HEK293 (cell line): ENCODE measurements around the gene PIP5KL1.

ENCODE experiments used
- CTCF ChIA-PET: fragments of 350-600 bp; formaldehyde crosslinking; extraction: SDS; loops from one replicate; lab custom pipeline; 2021; ENCODE audit warnings: antibody characterized with exemption; lab: Yijun Ruan, JAX
- POLR2A ChIA-PET: fragments of 300-600 bp; formaldehyde crosslinking; extraction: SDS; loops from one replicate; lab custom pipeline; 2020; ENCODE audit warnings: antibody characterized with exemption, inconsistent platforms; lab: Yijun Ruan, JAX
- H3K27ac ChIP-seq: fragments of 200-500 bp; sonication (Bioruptor generic); 2 replicates; pipeline ENCODE4 v1.5.1; 2014; ENCODE audit warnings: low read depth, low read length, control low read depth, inconsistent platforms; ENCODE audit errors: extremely low read depth
- H3K36me3 ChIP-seq, 2 experiments: fragments of 200-500 bp in 1 of 2; sonication (Bioruptor generic) in 1 of 2; 1 replicate in 1 of 2; 2 replicates in 1 of 2; pipeline ENCODE4 v1.5.1; 2014 to 2017; ENCODE audit warnings: inconsistent platforms in 2 of 2, low read length in 2 of 2; ENCODE audit not compliant: control insufficient read depth in 2 of 2, insufficient read depth in 1 of 2
- H3K4me1 ChIP-seq: fragments of 200-500 bp; sonication (Bioruptor generic); 2 replicates; pipeline ENCODE4 v1.5.1; 2014; ENCODE audit warnings: mild to moderate bottlenecking, low read length, inconsistent platforms; ENCODE audit not compliant: control insufficient read depth, insufficient read depth
- H3K4me3 ChIP-seq: 2 replicates; pipeline ENCODE4 v1.5.1; 2011; ENCODE audit warnings: low read depth, mild to moderate bottlenecking, control low read depth, low read length, moderate library complexity
- H3K9me3 ChIP-seq: fragments of 200-500 bp; sonication (Bioruptor generic); 2 replicates; pipeline ENCODE4 v1.5.1; 2014; ENCODE audit warnings: low read depth, low read length, inconsistent platforms; ENCODE audit not compliant: control insufficient read depth, insufficient read depth
- IKZF3 ChIP-seq: fragments of 450-650 bp; IDR thresholded peaks from 2 replicates; pipeline ENCODE4 v1.5.0; 2018; ENCODE audit warnings: missing biosample characterization, mild to moderate bottlenecking, missing genetic modification characterization, moderate library complexity
- KLF9 ChIP-seq: fragments of 450-650 bp; formaldehyde crosslinking; IDR thresholded peaks from 2 replicates; pipeline ENCODE4 v1.5.1; 2016; ENCODE audit warnings: missing biosample characterization, missing genetic modification characterization, low read depth
- SP3 ChIP-seq: fragments of 450-650 bp; formaldehyde crosslinking; IDR thresholded peaks from 2 replicates; pipeline ENCODE4 v1.5.1; 2016; ENCODE audit warnings: missing biosample characterization, missing genetic modification characterization
- TCF7L2 ChIP-seq: IDR thresholded peaks from 2 replicates; pipeline ENCODE4 v1.6.1; 2011; ENCODE audit warnings: low read depth, mild to moderate bottlenecking, inconsistent platforms, low read length, moderate library complexity, borderline replicate concordance
- WT1 ChIP-seq: fragments of 450-650 bp; formaldehyde crosslinking; IDR thresholded peaks from 2 replicates; pipeline ENCODE4 v1.5.1; 2016; ENCODE audit warnings: missing biosample characterization, missing genetic modification characterization
- ZBTB1 ChIP-seq: fragments of 450-650 bp; formaldehyde crosslinking; IDR thresholded peaks from 2 replicates; pipeline ENCODE4 v1.5.1; 2016; ENCODE audit warnings: missing biosample characterization, missing genetic modification characterization
- ZBTB17 ChIP-seq: fragments of 450-650 bp; formaldehyde crosslinking; IDR thresholded peaks from 2 replicates; pipeline ENCODE4 v1.5.1; 2016; ENCODE audit warnings: missing biosample characterization, missing genetic modification characterization
- ZBTB20 ChIP-seq: fragments of 450-650 bp; formaldehyde crosslinking; IDR thresholded peaks from 2 replicates; pipeline ENCODE4 v1.5.1; 2016; ENCODE audit warnings: missing biosample characterization, missing genetic modification characterization
- ZBTB21 ChIP-seq: fragments of 450-650 bp; formaldehyde crosslinking; IDR thresholded peaks from 2 replicates; pipeline ENCODE4 v1.5.1; 2017; ENCODE audit warnings: missing biosample characterization, missing genetic modification characterization
- ZBTB48 ChIP-seq: fragments of 450-650 bp; formaldehyde crosslinking; IDR thresholded peaks from 2 replicates; pipeline ENCODE4 v1.5.1; 2016; ENCODE audit warnings: missing biosample characterization, missing genetic modification characterization
- ZFP3 ChIP-seq: fragments of 450-650 bp; formaldehyde crosslinking; IDR thresholded peaks from 2 replicates; pipeline ENCODE4 v1.5.1; 2016; ENCODE audit warnings: low read depth, missing biosample characterization, missing genetic modification characterization
- ZNF16 ChIP-seq: fragments of 450-650 bp; formaldehyde crosslinking; IDR thresholded peaks from 2 replicates; pipeline ENCODE4 v1.5.1; 2016; ENCODE audit warnings: low read depth, missing biosample characterization, missing genetic modification characterization
- ZNF341 ChIP-seq: fragments of 450-650 bp; formaldehyde crosslinking; IDR thresholded peaks from 2 replicates; pipeline ENCODE4; 2016; ENCODE audit warnings: low read depth, missing biosample characterization, missing genetic modification characterization
- ZNF660 ChIP-seq: fragments of 450-650 bp; IDR thresholded peaks from 2 replicates; pipeline ENCODE4 v1.5.1; 2018; ENCODE audit warnings: missing biosample characterization, mild to moderate bottlenecking, missing genetic modification characterization
- ZNF670 ChIP-seq: fragments of 450-650 bp; formaldehyde crosslinking; IDR thresholded peaks from 2 replicates; pipeline ENCODE4 v1.5.1; 2016; ENCODE audit warnings: missing biosample characterization, missing genetic modification characterization, low read depth
- ZNF707 ChIP-seq: fragments of 450-650 bp; formaldehyde crosslinking; IDR thresholded peaks from 2 replicates; pipeline ENCODE4 v1.5.1; 2016; ENCODE audit warnings: missing biosample characterization, missing genetic modification characterization
- ZNF76 ChIP-seq: fragments of 450-650 bp; formaldehyde crosslinking; IDR thresholded peaks from 2 replicates; pipeline ENCODE4; 2016; ENCODE audit warnings: low read depth, missing biosample characterization, missing genetic modification characterization, borderline replicate concordance
- TF ChIP-seq, protein P1 (sequence below): sonication (generic); formaldehyde crosslinking; IDR thresholded peaks from 2 replicates; pipeline ENCODE4 v1.8.1; 2022; ENCODE audit warnings: mild to moderate bottlenecking, moderate library complexity, missing genetic modification reagents
- TF ChIP-seq, protein P2 (sequence below): fragments of 450-650 bp; formaldehyde crosslinking; IDR thresholded peaks from 2 replicates; pipeline ENCODE4 v1.5.1; 2017; ENCODE audit warnings: missing biosample characterization, missing genetic modification characterization
- TF ChIP-seq, protein P3 (sequence below): fragments of 450-650 bp; formaldehyde crosslinking; conservative IDR thresholded peaks from 2 replicates; pipeline ENCODE4 v1.5.1; 2016; ENCODE audit warnings: low read depth, missing biosample characterization, missing genetic modification characterization
- TF ChIP-seq, protein P4 (sequence below): fragments of 450-650 bp; formaldehyde crosslinking; optimal IDR thresholded peaks from 2 replicates; pipeline ENCODE3; 2016; ENCODE audit warnings: missing biosample characterization, mild to moderate bottlenecking, missing genetic modification characterization
- TF ChIP-seq, protein P5 (sequence below): fragments of 450-650 bp; formaldehyde crosslinking; IDR thresholded peaks from 2 replicates; pipeline ENCODE4 v1.5.1; 2016; ENCODE audit warnings: missing biosample characterization, missing genetic modification characterization
- TF ChIP-seq, protein P6 (sequence below): fragments of 450-650 bp; formaldehyde crosslinking; IDR thresholded peaks from 2 replicates; pipeline ENCODE4 v1.5.1; 2016; ENCODE audit warnings: missing biosample characterization, missing genetic modification characterization

Gene PIP5KL1

DNA sequence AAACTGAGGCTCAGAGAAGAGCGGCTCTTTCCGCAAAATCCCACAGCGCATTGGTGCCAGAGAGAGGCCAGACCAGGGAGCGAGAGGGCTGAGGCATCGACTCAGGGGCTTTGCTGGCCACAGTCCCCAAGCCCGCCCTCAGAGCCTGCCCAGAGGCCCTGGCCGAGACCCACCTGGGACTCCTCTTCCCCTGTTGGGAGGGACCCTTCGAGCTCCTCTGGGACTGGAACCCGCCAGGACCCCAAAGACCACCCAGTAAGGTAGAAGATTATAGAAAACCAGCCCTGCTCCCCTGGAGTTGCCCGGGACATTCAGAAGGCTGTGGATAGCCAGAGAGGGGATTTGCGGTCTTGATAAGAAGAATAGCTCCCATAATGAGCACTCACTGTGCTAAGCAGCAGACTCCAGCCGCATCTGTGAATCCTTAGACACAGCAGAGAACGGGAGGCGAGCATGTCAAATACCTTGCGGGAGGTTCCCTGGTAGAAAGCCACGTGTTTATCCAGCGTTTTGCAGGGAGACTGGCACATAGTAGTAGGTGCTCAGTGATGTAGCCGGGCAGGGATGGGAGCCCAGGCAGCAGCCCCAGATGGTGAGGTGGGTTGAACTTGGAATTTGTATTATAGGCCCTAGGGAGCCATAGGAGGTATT is 52.5 kb downstream of the PIP5KL1 start (continued):
- TF ChIP-seq WT1 (tag by site-specific recombination), result 0 out of 2 replicates have a peak, but pooled peaks have one; percentile 39
- no peak for TF ChIP-seq ZNF707 (tag by site-specific recombination)
- peak; percentile 94; the same call in 1 of the 2 replicates for TF ChIP-seq ZNF16 (tag by site-specific recombination)
- no peak for TF ChIP-seq TCF7L2
- peak; percentile 55; the same call in 1 of the 2 replicates for TF ChIP-seq ZBTB17 (tag by site-specific recombination)
- TF ChIP-seq ZNF670 (tag by site-specific recombination), result no peak
- 0 out of 2 replicates have a peak, but pooled peaks have one; percentile 10 for TF ChIP-seq ZBTB48 (tag by site-specific recombination)

DNA sequence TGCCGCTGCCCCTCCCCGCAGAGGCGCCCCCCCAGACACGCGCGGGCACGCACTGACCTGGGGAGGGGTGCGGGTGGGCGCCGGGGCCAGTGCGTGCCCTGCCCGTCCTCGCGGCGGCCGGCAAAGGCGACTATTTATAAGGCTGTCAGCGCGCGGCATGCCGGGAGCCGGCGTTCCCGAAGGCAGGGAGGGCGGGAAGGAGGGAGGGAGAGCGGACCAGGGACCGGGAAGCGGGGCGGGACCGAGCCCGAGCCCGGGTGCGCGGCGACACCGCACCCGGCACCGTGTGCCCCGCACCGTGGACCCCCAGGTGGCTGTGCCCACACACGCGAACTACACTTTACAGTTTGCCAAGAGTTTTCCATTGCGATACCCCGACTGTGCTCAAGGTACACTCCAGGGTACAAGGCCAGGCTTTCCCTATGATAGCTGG is 53.0 kb downstream of the PIP5KL1 start, which contains the start of gene AK1:
Gene AK1 (minus strand): TSS at position 110 of the 433 bp plus-strand sequence. CDS start 3,058 bp downstream, outside the sequence.
- peak within 1 kb of the TSS; percentile 53; the same call in 1 of the 2 replicates for H3K27ac ChIP-seq
- ChIA-PET CTCF (interaction anchor here (0.5 to 2.5 kb wide), 4 partner anchors 35 to 143 kb away, joined by 3 to 7 read pairs (median 4); partner anchors contain the start of gene TOR2A), POLR2A (interaction anchor here (0.8 kb wide), 1 partner anchor 92 kb away, joined by 3 read pairs; the partner anchor contains the start of gene CDK9)
- H3K9me3 ChIP-seq, result no peaks in the 10 kb centered on the region
- peaks cover 0 to 11% of the 10 kb centered on the region in 2 experiments; a peak in 1 of 3 replicates for H3K36me3 ChIP-seq
- H3K4me3 ChIP-seq, result peak within 1 kb of the TSS; percentile 55
- no peaks in the 10 kb centered on the region; the same call in 1 of the 2 replicates for H3K4me1 ChIP-seq
- peak; percentile 44; the same call in 1 of the 2 replicates for TF ChIP-seq KLF9 (tag by site-specific recombination)
- TF ChIP-seq, protein P1, sequence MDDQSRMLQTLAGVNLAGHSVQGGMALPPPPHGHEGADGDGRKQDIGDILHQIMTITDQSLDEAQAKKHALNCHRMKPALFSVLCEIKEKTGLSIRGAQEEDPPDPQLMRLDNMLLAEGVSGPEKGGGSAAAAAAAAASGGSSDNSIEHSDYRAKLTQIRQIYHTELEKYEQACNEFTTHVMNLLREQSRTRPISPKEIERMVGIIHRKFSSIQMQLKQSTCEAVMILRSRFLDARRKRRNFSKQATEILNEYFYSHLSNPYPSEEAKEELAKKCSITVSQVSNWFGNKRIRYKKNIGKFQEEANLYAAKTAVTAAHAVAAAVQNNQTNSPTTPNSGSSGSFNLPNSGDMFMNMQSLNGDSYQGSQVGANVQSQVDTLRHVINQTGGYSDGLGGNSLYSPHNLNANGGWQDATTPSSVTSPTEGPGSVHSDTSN (CRISPR knock-in tag), result peak; percentile 36; the same call in 1 of the 2 replicates
- peak; percentile 90 for TF ChIP-seq ZNF76 (tag by site-specific recombination)
- TF ChIP-seq IKZF3, result peak; percentile 92
- peak; percentile 55 for TF ChIP-seq ZBTB48 (tag by site-specific recombination)
- TF ChIP-seq, protein P2, sequence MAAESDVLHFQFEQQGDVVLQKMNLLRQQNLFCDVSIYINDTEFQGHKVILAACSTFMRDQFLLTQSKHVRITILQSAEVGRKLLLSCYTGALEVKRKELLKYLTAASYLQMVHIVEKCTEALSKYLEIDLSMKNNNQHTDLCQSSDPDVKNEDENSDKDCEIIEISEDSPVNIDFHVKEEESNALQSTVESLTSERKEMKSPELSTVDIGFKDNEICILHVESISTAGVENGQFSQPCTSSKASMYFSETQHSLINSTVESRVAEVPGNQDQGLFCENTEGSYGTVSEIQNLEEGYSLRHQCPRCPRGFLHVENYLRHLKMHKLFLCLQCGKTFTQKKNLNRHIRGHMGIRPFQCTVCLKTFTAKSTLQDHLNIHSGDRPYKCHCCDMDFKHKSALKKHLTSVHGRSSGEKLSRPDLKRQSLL (tag by site-specific recombination), result no peak
- TF ChIP-seq ZBTB20 (tag by site-specific recombination), result peak; percentile 23; the same call in 1 of the 2 replicates
- no peak for TF ChIP-seq ZBTB21 (tag by site-specific recombination)
- TF ChIP-seq, protein P3, sequence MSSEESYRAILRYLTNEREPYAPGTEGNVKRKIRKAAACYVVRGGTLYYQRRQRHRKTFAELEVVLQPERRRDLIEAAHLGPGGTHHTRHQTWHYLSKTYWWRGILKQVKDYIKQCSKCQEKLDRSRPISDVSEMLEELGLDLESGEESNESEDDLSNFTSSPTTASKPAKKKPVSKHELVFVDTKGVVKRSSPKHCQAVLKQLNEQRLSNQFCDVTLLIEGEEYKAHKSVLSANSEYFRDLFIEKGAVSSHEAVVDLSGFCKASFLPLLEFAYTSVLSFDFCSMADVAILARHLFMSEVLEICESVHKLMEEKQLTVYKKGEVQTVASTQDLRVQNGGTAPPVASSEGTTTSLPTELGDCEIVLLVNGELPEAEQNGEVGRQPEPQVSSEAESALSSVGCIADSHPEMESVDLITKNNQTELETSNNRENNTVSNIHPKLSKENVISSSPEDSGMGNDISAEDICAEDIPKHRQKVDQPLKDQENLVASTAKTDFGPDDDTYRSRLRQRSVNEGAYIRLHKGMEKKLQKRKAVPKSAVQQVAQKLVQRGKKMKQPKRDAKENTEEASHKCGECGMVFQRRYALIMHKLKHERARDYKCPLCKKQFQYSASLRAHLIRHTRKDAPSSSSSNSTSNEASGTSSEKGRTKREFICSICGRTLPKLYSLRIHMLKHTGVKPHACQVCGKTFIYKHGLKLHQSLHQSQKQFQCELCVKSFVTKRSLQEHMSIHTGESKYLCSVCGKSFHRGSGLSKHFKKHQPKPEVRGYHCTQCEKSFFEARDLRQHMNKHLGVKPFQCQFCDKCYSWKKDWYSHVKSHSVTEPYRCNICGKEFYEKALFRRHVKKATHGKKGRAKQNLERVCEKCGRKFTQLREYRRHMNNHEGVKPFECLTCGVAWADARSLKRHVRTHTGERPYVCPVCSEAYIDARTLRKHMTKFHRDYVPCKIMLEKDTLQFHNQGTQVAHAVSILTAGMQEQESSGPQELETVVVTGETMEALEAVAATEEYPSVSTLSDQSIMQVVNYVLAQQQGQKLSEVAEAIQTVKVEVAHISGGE, result peak; percentile 50; the same call in 1 of the 2 replicates
- TF ChIP-seq, protein P4, sequence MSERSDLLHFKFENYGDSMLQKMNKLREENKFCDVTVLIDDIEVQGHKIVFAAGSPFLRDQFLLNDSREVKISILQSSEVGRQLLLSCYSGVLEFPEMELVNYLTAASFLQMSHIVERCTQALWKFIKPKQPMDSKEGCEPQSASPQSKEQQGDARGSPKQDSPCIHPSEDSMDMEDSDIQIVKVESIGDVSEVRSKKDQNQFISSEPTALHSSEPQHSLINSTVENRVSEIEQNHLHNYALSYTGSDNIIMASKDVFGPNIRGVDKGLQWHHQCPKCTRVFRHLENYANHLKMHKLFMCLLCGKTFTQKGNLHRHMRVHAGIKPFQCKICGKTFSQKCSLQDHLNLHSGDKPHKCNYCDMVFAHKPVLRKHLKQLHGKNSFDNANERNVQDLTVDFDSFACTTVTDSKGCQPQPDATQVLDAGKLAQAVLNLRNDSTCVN, result peak; percentile 88
- TF ChIP-seq ZBTB1 (tag by site-specific recombination), result 0 out of 2 replicates have a peak, but pooled peaks have one; percentile 83
- peak; percentile 92 for TF ChIP-seq ZNF660
- TF ChIP-seq ZFP3 (tag by site-specific recombination), result no peak
- peak; percentile 64 for TF ChIP-seq SP3
- TF ChIP-seq, protein P5, sequence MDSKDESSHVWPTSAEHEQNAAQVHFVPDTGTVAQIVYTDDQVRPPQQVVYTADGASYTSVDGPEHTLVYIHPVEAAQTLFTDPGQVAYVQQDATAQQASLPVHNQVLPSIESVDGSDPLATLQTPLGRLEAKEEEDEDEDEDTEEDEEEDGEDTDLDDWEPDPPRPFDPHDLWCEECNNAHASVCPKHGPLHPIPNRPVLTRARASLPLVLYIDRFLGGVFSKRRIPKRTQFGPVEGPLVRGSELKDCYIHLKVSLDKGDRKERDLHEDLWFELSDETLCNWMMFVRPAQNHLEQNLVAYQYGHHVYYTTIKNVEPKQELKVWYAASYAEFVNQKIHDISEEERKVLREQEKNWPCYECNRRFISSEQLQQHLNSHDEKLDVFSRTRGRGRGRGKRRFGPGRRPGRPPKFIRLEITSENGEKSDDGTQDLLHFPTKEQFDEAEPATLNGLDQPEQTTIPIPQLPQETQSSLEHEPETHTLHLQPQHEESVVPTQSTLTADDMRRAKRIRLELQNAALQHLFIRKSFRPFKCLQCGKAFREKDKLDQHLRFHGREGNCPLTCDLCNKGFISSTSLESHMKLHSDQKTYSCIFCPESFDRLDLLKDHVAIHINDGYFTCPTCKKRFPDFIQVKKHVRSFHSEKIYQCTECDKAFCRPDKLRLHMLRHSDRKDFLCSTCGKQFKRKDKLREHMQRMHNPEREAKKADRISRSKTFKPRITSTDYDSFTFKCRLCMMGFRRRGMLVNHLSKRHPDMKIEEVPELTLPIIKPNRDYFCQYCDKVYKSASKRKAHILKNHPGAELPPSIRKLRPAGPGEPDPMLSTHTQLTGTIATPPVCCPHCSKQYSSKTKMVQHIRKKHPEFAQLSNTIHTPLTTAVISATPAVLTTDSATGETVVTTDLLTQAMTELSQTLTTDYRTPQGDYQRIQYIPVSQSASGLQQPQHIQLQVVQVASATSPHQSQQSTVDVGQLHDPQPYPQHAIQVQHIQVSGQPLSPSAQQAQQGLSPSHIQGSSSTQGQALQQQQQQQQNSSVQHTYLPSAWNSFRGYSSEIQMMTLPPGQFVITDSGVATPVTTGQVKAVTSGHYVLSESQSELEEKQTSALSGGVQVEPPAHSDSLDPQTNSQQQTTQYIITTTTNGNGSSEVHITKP (tag by site-specific recombination), result peak; percentile 91
- TF ChIP-seq ZNF341 (tag by site-specific recombination), result peak; percentile 70
- TF ChIP-seq, protein P6, sequence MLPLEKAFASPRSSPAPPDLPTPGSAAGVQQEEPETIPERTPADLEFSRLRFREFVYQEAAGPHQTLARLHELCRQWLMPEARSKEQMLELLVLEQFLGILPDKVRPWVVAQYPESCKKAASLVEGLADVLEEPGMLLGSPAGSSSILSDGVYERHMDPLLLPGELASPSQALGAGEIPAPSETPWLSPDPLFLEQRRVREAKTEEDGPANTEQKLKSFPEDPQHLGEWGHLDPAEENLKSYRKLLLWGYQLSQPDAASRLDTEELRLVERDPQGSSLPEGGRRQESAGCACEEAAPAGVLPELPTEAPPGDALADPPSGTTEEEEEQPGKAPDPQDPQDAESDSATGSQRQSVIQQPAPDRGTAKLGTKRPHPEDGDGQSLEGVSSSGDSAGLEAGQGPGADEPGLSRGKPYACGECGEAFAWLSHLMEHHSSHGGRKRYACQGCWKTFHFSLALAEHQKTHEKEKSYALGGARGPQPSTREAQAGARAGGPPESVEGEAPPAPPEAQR, result no peak
